Left cardiac atrium (tissue), 2 donors: ENCODE measurements around the gene BOLL. TPM values are rescaled to one million over a fixed set of nuclear protein-coding genes. Genes with fewer than 3 reads are reported as not detected.

ENCODE experiments used
- total RNA-seq, 2 donors: library from RNA; stranded (reverse); fragmentation: NEBNext Ultra II Directional; extraction: Animal tissue kit (Norgen Biotek cat#: 25700); gene quantifications; one replicate each; pipeline ENCODE4 v1.2.1, GENCODE V29; 2021
- donor health status: DM: no; HTN: yes; CAD: no; lungs with severe emphysema.
- donor health status: DM: yes; HTN: yes; CAD: no.

The BOLL gene
- total RNA-seq, 2 donors from 2014 or later = not detected

Other genes starting within 250 kb of the BOLL start
- 1 to 10 TPM; 3.9 to 8.6 TPM for gene RFTN2, start 109.7 kb downstream of the BOLL start, total RNA-seq
- gene MARS2, start 80.0 kb downstream of the BOLL start, total RNA-seq = 10 to 100 TPM in 1 of 2 donors, 1 to 10 TPM in 1; 6.0 to 11.0 TPM
- 10 to 100 TPM; 17.7 to 19.1 TPM for gene PLCL1, start 19.3 kb upstream of the BOLL start, total RNA-seq